ENCODE measurements around the gene MACROD2.

The MACROD2 gene

GRCh38 chr20:14611479-14611878, 616.2 kb downstream of the MACROD2 start (continued):
- TF ChIP-seq ZNF280D (tag by site-specific recombination; IDR thresholded peaks at IDR 0.05) (no peak), ZNF548 (tag by site-specific recombination; IDR thresholded peaks at IDR 0.05) (no peak), ZNF664 (tag by site-specific recombination; IDR thresholded peaks at IDR 0.05) (no peak), ZBTB10 (tag by site-specific recombination; IDR thresholded peaks at IDR 0.05) (no peak), ZBTB7A (tag by site-specific recombination; IDR thresholded peaks at IDR 0.05; ENCODE audit: low read depth) (no peak)

- Histone ChIP-seq H3K27ac (ENCODE audit: extremely low read depth, low read depth, low read length) (no peak overlapping the region), H3K4me1 (ENCODE audit: control insufficient read depth, insufficient read depth, low read length) (no peaks in the 10 kb centered on the region), H3K4me3 (ENCODE audit: low read depth, low read length) (no peak overlapping the region), H3K9me3 (ENCODE audit: control insufficient read depth, insufficient read depth, low read depth, low read length) (no peaks in the 10 kb centered on the region), H3K36me3 (ENCODE audit: control insufficient read depth in 2 of 2, insufficient read depth in 1 of 2, low read length in 2 of 2) (no peaks in the 10 kb centered on the region)
- ChIA-PET CTCF (interaction anchor here (0.7 kb wide), 1 partner anchor 130 kb away, joined by 3 read pairs; no protein-coding TSS in a partner anchor), POLR2A (no interaction called here)
- TF ChIP-seq ZNF341 (tag by site-specific recombination; IDR thresholded peaks at IDR 0.05; ENCODE audit: low read depth) (no peak), ZNF707 (tag by site-specific recombination; IDR thresholded peaks at IDR 0.05) (no peak), ZBTB44 (tag by site-specific recombination; IDR thresholded peaks at IDR 0.05) (peak; percentile 48; the same call in 1 of the 2 replicates), ZNF548 (tag by site-specific recombination; IDR thresholded peaks at IDR 0.05) (no peak), ZNF514 (tag by site-specific recombination; IDR thresholded peaks at IDR 0.05) (no peak), OSR2 (tag by site-specific recombination; IDR thresholded peaks at IDR 0.05) (no peak), ZBTB17 (tag by site-specific recombination; IDR thresholded peaks at IDR 0.05) (no peak), EGR2 (tag by site-specific recombination; IDR thresholded peaks at IDR 0.05; ENCODE audit: low read depth) (no peak), ZIC2 (tag by site-specific recombination; IDR thresholded peaks at IDR 0.05) (no peak), ZNF701 (tag by site-specific recombination; IDR thresholded peaks at IDR 0.05) (no peak), SP2 (tag by site-specific recombination; IDR thresholded peaks at IDR 0.05) (no peak), ZNF324 (tag by site-specific recombination; IDR thresholded peaks at IDR 0.05) (no peak), ZNF76 (tag by site-specific recombination; IDR thresholded peaks at IDR 0.05; ENCODE audit: borderline replicate concordance, low read depth) (no peak), AEBP2 (tag by site-specific recombination; IDR thresholded peaks at IDR 0.05; ENCODE audit: borderline replicate concordance) (no peak), HOXA7 (CRISPR knock-in tag; IDR thresholded peaks at IDR 0.05; ENCODE audit: borderline replicate concordance) (no peak), FEZF1 (tag by site-specific recombination; IDR thresholded peaks at IDR 0.05) (no peak)
- TF ChIP-seq, protein P1, sequence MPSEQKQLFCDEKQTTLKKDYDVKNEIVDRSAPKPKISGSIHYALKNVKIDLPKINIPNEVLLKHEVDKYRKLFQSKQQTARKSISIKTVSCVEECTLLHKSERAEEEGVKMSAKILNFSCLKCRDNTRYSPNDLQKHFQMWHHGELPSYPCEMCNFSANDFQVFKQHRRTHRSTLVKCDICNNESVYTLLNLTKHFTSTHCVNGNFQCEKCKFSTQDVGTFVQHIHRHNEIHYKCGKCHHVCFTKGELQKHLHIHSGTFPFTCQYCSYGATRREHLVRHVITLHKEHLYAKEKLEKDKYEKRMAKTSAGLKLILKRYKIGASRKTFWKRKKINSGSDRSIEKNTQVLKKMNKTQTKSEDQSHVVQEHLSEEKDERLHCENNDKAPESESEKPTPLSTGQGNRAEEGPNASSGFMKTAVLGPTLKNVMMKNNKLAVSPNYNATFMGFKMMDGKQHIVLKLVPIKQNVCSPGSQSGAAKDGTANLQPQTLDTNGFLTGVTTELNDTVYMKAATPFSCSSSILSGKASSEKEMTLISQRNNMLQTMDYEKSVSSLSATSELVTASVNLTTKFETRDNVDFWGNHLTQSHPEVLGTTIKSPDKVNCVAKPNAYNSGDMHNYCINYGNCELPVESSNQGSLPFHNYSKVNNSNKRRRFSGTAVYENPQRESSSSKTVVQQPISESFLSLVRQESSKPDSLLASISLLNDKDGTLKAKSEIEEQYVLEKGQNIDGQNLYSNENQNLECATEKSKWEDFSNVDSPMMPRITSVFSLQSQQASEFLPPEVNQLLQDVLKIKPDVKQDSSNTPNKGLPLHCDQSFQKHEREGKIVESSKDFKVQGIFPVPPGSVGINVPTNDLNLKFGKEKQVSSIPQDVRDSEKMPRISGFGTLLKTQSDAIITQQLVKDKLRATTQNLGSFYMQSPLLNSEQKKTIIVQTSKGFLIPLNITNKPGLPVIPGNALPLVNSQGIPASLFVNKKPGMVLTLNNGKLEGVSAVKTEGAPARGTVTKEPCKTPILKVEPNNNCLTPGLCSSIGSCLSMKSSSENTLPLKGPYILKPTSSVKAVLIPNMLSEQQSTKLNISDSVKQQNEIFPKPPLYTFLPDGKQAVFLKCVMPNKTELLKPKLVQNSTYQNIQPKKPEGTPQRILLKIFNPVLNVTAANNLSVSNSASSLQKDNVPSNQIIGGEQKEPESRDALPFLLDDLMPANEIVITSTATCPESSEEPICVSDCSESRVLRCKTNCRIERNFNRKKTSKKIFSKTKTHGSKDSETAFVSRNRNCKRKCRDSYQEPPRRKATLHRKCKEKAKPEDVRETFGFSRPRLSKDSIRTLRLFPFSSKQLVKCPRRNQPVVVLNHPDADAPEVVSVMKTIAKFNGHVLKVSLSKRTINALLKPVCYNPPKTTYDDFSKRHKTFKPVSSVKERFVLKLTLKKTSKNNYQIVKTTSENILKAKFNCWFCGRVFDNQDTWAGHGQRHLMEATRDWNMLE (tag by site-specific recombination; conservative IDR thresholded peaks at IDR 0.05; ENCODE audit: low read depth): 0 out of 2 replicates have a peak, but pooled peaks have one; percentile 31
Measured at GRCh38 chr20:14612391-14612790, 617.1 kb downstream of the MACROD2 start.
